GM12892 (cell line): ENCODE results near the gene RANBP17.

Experiments used
- DNase-seq: peaks from one replicate; pipeline ENCODE4 v3.0.0; 2011; ENCODE audit not compliant: insufficient read length
- FAIRE-seq: peaks from 2 replicates; lab custom pipeline; 2011; peaks lifted over from hg19 to GRCh38; lab: Jason Lieb, UNC
- POLR2A ChIP-seq: IDR thresholded peaks from 2 replicates; pipeline ENCODE4 v1.6.1; 2011; ENCODE audit warnings: low read depth, low read length, control low read depth
- POLR2AphosphoS5 ChIP-seq: IDR thresholded peaks from 2 replicates; pipeline ENCODE4 v1.6.1; 2011; ENCODE audit warnings: low read depth, low read length, control low read depth
- TAF1 ChIP-seq: IDR thresholded peaks from 2 replicates; pipeline ENCODE4 v1.6.1; 2011; ENCODE audit warnings: low read depth, mild to moderate bottlenecking, control low read depth, low read length, borderline replicate concordance

RANBP17 gene

DNA sequence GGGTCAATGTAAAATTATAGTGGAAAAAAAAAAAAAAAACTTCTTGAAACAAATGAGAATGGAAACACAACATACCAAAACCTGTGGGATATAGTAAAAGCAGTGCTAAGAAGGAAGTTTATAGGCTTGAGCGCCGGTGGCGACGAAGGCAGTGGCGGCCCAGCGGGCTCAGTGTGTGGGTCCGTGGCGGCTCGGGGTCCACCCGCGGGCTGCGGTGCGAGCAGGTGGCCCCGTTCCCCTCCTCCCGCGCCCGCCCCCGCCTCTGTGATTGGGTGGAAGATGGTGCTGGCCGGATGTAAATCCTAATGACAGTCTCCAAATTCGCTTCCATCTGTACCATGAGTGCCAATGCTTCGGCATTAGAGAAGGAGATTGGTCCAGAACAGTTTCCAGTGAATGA is 389.7 kb downstream of the RANBP17 start:
- DNase-seq: no peak
- no peak for FAIRE-seq
- TF ChIP-seq POLR2AphosphoS5 (no peak), POLR2A (no peak), TAF1 (no peak)

DNA sequence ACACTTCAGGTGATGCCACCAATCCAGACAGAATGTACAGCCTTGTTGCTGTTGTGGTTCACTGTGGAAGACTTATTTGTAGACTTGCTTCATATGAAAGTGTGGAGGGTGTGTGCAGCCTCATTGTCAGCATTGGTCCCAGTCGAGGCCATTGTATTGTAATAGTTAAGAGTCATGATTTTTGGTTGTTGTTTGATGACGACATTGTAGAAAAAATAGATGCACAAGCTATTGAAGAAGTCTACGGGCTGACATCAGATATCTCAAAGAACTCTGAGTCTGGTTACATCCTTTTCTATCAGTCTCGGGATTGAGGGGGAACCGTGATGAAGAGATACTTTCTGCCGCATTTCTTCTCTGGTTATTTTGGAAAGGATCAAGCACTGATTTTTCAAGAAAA is 390.9 kb downstream of the RANBP17 start:
- no peak for TF ChIP-seq POLR2AphosphoS5
- no peak for TF ChIP-seq POLR2A
- no peak for TF ChIP-seq TAF1
- DNase-seq (no peak), FAIRE-seq (no peak)

DNA sequence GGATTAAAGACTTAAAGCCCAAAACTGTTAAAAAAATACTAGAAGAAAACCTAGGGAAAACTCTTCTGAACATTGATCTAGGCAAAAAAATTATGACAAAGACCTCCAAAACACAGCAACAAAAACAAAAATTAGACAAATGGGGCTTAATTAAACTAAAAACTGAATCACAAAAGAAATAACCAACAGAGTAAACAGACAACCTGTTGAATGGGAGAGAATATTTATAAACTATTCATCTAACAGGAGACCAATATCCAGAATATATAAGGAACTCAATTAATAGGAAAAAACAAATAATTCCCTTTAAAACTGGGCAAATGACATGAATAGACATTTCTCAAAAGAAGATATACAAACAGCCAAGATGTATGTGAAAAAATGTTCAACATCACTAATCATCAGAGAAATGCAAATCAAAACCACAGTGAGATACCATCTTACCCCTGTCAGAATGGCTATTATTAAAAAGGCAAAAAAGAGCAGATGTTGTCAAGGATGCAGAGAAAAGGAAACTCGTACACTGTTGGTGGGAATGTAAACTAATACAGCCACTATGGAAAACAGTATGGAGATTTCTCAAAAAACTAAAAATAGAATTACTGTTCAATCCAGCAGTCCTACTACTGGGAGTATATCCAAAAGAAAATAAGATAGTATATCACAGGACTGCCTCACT is 397.1 kb downstream of the RANBP17 start:
- FAIRE-seq: no peak

DNA sequence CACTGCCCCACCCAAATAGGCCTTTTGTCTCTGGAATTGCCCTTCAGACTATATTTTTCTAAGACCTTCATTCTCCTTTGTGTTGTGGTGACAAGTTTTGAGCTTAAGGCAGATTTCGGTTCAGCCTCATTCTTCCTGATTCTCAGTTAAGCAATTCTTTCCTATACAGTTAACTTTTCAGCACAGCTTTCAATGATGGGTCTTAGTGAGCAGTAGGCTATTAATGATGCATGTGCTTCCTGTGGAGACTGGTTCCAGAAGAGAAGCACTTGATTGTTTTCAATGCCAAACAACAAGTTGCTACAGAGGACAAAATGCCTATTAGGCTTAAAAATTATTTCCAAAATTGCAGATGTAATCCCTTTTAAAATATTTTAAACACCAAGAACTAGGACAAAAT is 399.5 kb downstream of the RANBP17 start:
- DNase-seq (no peak), FAIRE-seq (no peak)
- TF ChIP-seq TAF1: no peak
- no peak for TF ChIP-seq POLR2AphosphoS5
- no peak for TF ChIP-seq POLR2A

More for the DNA sequence above, 397.1 kb downstream of the RANBP17 start:
- TF ChIP-seq TAF1 (no peak), POLR2AphosphoS5 (no peak), POLR2A (no peak)
- no peak for DNase-seq

DNA sequence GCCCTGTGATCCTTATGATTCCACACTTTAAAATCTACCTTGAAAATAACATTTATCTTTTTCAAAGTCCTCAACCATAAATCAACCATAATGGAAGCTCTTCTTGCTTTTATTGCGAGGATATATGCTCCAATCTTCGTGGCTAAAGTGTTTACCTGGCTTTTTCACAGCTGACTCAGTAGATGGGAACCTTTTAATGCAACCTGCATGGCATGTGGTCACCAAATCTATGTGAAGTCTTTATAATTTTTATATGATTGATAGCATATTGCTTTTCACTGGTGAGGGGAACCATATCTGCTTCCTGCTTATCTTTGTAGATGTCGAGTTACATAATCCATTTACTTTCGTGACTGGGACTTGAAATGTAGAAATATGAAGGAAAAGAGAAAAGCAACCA is 400.1 kb downstream of the RANBP17 start:
- no peak for FAIRE-seq
- no peak for TF ChIP-seq POLR2AphosphoS5
- no peak for TF ChIP-seq TAF1
- DNase-seq: no peak

DNA sequence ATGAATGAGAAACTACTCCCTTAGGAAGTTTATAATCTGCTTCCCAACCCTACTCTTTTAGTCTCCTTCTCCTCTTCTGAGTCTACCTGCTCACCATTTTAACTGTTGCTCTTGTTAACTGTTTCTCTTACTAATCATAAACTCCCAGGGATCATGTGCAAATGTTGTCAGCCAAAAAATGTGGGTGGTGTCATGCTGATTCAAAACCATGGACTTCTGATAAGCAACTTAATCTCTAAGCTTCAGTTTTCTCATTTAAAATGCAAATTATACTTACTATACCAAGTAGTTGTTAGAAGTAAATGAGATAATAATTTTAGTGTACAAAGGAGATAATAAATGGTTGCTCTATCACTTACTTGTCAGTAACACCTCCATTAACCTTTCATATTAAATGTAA is 401.4 kb downstream of the RANBP17 start:
- no peak for FAIRE-seq

DNA sequence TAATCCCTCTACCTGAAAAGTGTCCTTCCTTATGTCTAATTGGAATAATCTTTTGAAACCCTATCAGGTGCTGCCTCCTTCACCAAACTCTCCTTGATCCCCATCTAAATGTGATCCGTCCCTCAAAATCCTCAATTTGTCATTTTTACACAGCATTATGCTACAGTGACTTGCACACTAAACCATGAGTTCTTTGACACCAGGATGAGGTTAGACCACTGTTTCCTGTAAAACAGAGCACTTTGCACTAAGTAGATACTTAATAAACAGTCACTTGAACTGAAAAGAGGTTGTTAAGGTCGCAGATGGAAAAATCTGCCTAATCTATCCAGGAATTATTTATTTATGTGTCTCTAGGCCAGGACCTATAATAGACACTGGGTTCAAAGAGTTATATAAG is 403.0 kb downstream of the RANBP17 start:
- DNase-seq (no peak), FAIRE-seq (no peak)
- TF ChIP-seq POLR2AphosphoS5: no peak

More for the DNA sequence above, 401.4 kb downstream of the RANBP17 start:
- no peak for DNase-seq
- TF ChIP-seq TAF1: no peak
- no peak for TF ChIP-seq POLR2AphosphoS5
- TF ChIP-seq POLR2A: no peak

DNA sequence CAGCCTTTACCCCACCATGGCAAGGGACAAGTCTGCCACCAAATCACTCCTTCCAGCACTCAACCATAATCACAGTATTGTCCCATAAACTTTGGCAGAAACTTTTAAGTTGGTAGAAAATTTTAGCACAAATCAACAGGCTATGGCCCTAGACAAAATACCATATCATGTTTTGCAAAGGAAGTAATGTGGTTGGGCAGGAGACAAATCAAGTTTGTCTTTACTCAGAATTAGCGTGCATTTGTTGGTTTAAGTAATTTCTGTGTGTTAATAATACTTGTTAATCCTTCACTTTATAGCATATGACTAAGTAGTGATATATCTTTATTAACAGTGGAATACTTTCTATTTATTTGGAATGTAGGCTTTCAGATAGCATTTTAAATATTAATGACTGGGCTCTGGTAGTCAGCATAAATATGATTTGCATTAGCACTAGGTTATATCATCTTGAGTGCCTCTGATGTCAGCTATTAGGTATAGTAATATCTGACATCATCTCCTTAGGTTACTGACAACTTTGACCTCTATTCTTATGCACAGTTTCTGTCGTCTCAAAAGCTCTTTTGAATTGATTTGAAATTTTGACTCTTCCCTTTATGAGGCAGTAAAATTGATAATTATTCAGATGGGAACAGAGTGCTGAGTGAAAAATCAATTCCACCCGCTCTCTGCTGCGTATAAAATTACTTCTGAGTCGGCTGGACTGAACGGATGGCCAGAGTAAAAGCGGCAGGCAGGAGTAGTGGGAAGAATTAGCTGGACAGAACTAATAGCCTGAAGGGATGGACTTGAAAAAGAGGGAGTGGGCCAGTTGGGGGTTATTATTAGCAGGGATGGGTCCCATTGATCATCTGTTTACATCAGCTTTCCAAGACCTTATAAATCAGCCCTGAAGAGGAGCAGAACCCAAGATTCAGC is 407.1 kb downstream of the RANBP17 start:
- TF ChIP-seq TAF1 (no peak), POLR2AphosphoS5 (no peak), POLR2A (no peak)
- DNase-seq (no peak), FAIRE-seq (no peak)

DNA sequence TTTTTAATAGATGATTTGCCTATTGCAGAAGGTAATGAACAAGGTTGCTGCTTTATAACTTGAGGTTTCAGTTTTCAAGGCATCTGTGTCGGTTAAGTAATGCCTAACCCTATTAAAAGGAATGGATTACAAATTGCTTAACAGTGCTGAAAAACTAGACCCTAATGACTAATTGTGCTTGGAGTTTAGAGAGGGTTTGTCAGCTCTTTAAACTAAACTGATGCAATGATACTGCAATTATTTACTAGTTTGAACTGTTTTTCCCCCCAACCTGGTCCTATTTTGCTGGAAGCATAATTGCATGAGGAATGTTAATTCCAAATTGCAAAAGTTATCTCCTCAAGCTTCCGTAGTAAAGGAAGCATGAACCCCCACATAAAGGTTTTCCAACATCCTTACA is 407.9 kb downstream of the RANBP17 start:
- FAIRE-seq (no peak), DNase-seq (no peak)
- TF ChIP-seq POLR2AphosphoS5 (no peak), TAF1 (no peak), POLR2A (no peak)

DNA sequence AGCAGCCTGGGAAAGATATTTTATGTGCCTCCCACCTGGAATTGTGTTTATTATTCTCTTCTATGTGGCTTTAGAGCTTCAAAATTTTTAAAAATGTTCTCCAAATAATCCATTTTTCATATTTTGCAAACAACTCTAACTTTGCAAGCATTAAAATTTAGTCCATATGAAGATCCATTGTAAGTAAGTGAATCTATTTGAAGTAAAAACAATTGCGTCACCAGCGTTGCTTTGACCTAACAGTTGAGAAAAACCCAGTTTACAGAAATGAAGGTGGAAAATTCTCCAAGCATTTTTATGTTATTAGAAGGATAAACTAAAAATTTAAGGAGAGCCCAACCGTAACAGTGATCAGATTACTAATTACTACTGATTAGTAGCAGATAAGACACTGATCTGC is 408.3 kb downstream of the RANBP17 start:
- DNase-seq (no peak), FAIRE-seq (no peak)
- TF ChIP-seq TAF1 (no peak), POLR2AphosphoS5 (no peak), POLR2A (no peak)

DNA sequence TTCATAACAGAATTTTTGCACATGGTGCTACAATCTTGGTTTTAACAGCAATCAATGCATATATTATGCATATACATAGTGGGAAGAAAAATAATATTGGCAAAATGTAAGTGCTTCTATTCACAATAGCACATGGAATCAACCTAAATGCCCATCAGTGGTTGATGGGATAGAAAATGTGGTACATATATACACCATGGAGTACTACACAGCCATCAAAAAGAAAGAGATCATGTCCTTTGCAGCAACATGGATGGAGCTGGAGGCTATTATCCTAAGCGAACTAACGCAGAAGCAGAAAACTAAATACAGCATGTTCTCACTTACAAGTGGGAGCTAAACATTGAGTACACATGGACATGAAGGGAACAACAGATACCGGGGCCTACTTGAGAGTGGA is 410.0 kb downstream of the RANBP17 start:
- no peak for FAIRE-seq
- TF ChIP-seq POLR2AphosphoS5: no peak
- no peak for TF ChIP-seq POLR2A
- no peak for TF ChIP-seq TAF1
- no peak for DNase-seq
